ENCODE results near the gene TRA2B.
"Not testable (repeated sequence)": the region's sequence is repeated elsewhere in the genome, so short reads cannot be mapped to it uniquely, and the experiment has no call there.

DNA sequence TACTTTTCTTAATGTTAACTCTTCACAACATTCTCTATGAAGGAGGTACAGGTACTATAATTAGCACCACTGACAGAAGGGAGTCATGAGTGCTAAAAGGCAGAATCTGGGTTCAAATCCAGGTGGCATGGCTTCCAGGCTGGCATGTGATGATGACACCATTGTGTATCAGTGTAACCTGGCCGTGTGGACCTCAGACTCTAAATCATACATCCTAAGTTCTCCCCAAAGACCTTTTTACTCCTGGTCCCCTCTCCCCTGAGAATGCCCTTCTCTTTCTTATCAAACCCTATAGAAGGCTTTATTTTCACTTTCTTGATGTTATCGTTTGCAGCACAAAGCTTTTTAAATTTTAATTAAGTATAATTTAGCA lies 26.8 kb downstream of the TRA2B start:
- TF ChIP-seq POLR2AphosphoS5, EP300, POLR2A (IDR thresholded peaks at IDR 0.05): not testable (repeated sequence)
- TF ChIP-seq, protein P1, sequence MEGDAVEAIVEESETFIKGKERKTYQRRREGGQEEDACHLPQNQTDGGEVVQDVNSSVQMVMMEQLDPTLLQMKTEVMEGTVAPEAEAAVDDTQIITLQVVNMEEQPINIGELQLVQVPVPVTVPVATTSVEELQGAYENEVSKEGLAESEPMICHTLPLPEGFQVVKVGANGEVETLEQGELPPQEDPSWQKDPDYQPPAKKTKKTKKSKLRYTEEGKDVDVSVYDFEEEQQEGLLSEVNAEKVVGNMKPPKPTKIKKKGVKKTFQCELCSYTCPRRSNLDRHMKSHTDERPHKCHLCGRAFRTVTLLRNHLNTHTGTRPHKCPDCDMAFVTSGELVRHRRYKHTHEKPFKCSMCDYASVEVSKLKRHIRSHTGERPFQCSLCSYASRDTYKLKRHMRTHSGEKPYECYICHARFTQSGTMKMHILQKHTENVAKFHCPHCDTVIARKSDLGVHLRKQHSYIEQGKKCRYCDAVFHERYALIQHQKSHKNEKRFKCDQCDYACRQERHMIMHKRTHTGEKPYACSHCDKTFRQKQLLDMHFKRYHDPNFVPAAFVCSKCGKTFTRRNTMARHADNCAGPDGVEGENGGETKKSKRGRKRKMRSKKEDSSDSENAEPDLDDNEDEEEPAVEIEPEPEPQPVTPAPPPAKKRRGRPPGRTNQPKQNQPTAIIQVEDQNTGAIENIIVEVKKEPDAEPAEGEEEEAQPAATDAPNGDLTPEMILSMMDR (IDR thresholded peaks at IDR 0.05) = not testable (repeated sequence)

Measured in gastroesophageal sphincter (tissue), 3 donors.